SK-N-MC (cell line): ENCODE results near the gene GRID2IP.
A peak's percentile ranks its signal among the peaks of the same experiment; 100 is the strongest.

Experiments used
- DNase-seq: peaks from one replicate; pipeline ENCODE4 v3.0.0-alpha.2; 2011; ENCODE audit warnings: low read depth, low spot score
- H3K27ac ChIP-seq: fragments of 200-600 bp; sonication (generic); 2 replicates; pipeline ENCODE4 v1.5.1; 2016; ENCODE audit warnings: mixed run types
- H3K36me3 ChIP-seq: fragments of 200-600 bp; sonication (generic); 2 replicates; pipeline ENCODE4 v1.6.1; 2017; ENCODE audit warnings: antibody characterized with exemption, low read length, mixed read lengths; ENCODE audit not compliant: insufficient read depth
- H3K4me3 ChIP-seq: fragments of 200-600 bp; sonication (generic); 2 replicates; pipeline ENCODE4 v1.5.1; 2016
- H3K9ac ChIP-seq: fragments of 200-600 bp; sonication (generic); 2 replicates; pipeline ENCODE4 v1.8.0; 2017; ENCODE audit warnings: mixed run types, mixed read lengths; ENCODE audit not compliant: insufficient read length
- H3K9me3 ChIP-seq: fragments of 200-600 bp; sonication (generic); 2 replicates; pipeline ENCODE4 v1.6.1; 2017; ENCODE audit warnings: low read depth, mild to moderate bottlenecking, antibody characterized with exemption, low read length, moderate library complexity, mixed read lengths
- EZH2 ChIP-seq: fragments of 200-600 bp; sonication (generic); IDR thresholded peaks from one replicate; pipeline ENCODE4 v1.6.1; 2017; ENCODE audit warnings: antibody characterized with exemption
- FOXP2 ChIP-seq: optimal IDR thresholded peaks from 2 replicates; pipeline ENCODE3; 2011; ENCODE audit warnings: mild to moderate bottlenecking, moderate library complexity; ENCODE audit not compliant: insufficient read depth; ENCODE audit errors: extremely low read length, control extremely low read depth
- POLR2AphosphoS5 ChIP-seq: IDR thresholded peaks from 2 replicates; pipeline ENCODE4 v1.6.1; 2012; ENCODE audit warnings: mild to moderate bottlenecking, low read depth, low read length, borderline replicate concordance

The GRID2IP gene

GRCh38 chr7:6546498-6547251 is 4.6 kb downstream of the GRID2IP start:
- no peaks in the 10 kb centered on the region for H3K9me3 ChIP-seq
- H3K9ac ChIP-seq: no peak overlapping the region
- no peak overlapping the region for H3K27ac ChIP-seq
- no peak overlapping the region for H3K4me3 ChIP-seq
- TF ChIP-seq EZH2: no peak
- no peak for TF ChIP-seq FOXP2
- TF ChIP-seq POLR2AphosphoS5: no peak
- no peak for DNase-seq
- H3K36me3 ChIP-seq: no peaks in the 10 kb centered on the region

- no peaks in the 10 kb centered on the region for H3K36me3 ChIP-seq
- TF ChIP-seq POLR2AphosphoS5: no peak
- no peak for TF ChIP-seq EZH2
- no peak for TF ChIP-seq FOXP2
- H3K4me3 ChIP-seq: no peak overlapping the region
- DNase-seq: no peak
- no peak overlapping the region for H3K27ac ChIP-seq
- no peaks in the 10 kb centered on the region for H3K9me3 ChIP-seq
- no peak overlapping the region for H3K9ac ChIP-seq
These were observed 5.7 kb downstream of the GRID2IP start for GRCh38 chr7:6545398-6546126.

GRCh38 chr7:6542368-6542767 is 8.9 kb downstream of the GRID2IP start:
- Histone ChIP-seq H3K36me3 (no peaks in the 10 kb centered on the region), H3K27ac (no peak overlapping the region), H3K4me3 (no peak overlapping the region), H3K9ac (no peak overlapping the region), H3K9me3 (no peaks in the 10 kb centered on the region)
- no peak for DNase-seq
- TF ChIP-seq EZH2 (no peak), POLR2AphosphoS5 (no peak), FOXP2 (no peak)

GRCh38 chr7:6536262-6537260 is 14.7 kb downstream of the GRID2IP start:
- Histone ChIP-seq H3K9ac (no peak overlapping the region), H3K9me3 (no peaks in the 10 kb centered on the region), H3K27ac (no peak overlapping the region), H3K4me3 (no peak overlapping the region), H3K36me3 (no peaks in the 10 kb centered on the region)
- no peak for TF ChIP-seq FOXP2
- no peak for TF ChIP-seq POLR2AphosphoS5
- DNase-seq: no peak

GRCh38 chr7:6533893-6534495 is 17.3 kb downstream of the GRID2IP start:
- H3K9ac ChIP-seq: no peak overlapping the region
- no peak for DNase-seq
- no peak overlapping the region for H3K4me3 ChIP-seq
- no peak overlapping the region for H3K27ac ChIP-seq
- TF ChIP-seq POLR2AphosphoS5: no peak
- no peak for TF ChIP-seq FOXP2
- TF ChIP-seq EZH2: no peak
- H3K9me3 ChIP-seq: no peaks in the 10 kb centered on the region
- no peaks in the 10 kb centered on the region for H3K36me3 ChIP-seq

- Histone ChIP-seq H3K4me3 (no peak overlapping the region), H3K36me3 (no peaks in the 10 kb centered on the region), H3K9me3 (no peaks in the 10 kb centered on the region), H3K9ac (no peak overlapping the region), H3K27ac (no peak overlapping the region)
- TF ChIP-seq EZH2 (no peak), POLR2AphosphoS5 (no peak), FOXP2 (no peak)
- no peak for DNase-seq
These were observed 18.7 kb downstream of the GRID2IP start for GRCh38 chr7:6532516-6532915.

- TF ChIP-seq FOXP2 (no peak), EZH2 (no peak), POLR2AphosphoS5 (no peak)
These were observed 19.6 kb downstream of the GRID2IP start for GRCh38 chr7:6531492-6532279.

More at GRCh38 chr7:6531492-6532279, 19.6 kb downstream of the GRID2IP start:
- Histone ChIP-seq H3K4me3 (peak overlapping the region; percentile 78), H3K9ac (no peak overlapping the region), H3K27ac (no peak overlapping the region), H3K9me3 (no peaks in the 10 kb centered on the region), H3K36me3 (no peaks in the 10 kb centered on the region)
- DNase-seq: no peak
